NK-92 (cell line): ENCODE data around the gene TAS1R3.

Experiments used
- DNase-seq: peaks from one replicate; lab custom pipeline; 2025; ENCODE audit not compliant: unreplicated experiment; lab: John Stamatoyannopoulos, UW

Gene TAS1R3

GRCh38 chr1:1331068-1331965, at the start of gene TAS1R3:
TAS1R3 (plus strand) TSS chr1:1331280; CDS start chr1:1331346, 66 bp downstream.
- DNase-seq = no peak

GRCh38 chr1:1281533-1282321, 49.4 kb upstream of the TAS1R3 start:
- DNase-seq = no peak

DNA sequence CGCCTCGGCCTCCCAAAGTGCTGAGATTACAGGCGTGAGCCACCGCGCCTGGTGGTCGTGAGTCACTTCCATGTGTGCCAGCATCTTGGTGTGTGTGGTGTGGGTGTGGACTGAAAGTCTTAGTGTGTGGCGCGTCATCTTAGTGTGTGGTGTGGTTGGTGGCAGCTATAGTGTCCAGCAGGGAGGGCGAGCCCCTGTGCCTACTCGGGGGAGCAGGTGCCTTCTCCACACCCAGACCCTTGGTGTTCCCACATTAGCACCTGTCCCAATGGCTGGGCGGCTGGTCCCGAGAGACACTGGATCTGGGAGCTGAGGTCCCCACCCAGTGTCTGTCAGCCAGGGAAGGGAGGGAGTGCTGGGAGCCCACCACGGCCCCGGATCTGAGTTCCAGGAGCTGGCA, 48.1 kb upstream of the TAS1R3 start:
- no peak for DNase-seq

- no peak for DNase-seq
Observed at GRCh38 chr1:1283821-1284220, 47.3 kb upstream of the TAS1R3 start.

DNA sequence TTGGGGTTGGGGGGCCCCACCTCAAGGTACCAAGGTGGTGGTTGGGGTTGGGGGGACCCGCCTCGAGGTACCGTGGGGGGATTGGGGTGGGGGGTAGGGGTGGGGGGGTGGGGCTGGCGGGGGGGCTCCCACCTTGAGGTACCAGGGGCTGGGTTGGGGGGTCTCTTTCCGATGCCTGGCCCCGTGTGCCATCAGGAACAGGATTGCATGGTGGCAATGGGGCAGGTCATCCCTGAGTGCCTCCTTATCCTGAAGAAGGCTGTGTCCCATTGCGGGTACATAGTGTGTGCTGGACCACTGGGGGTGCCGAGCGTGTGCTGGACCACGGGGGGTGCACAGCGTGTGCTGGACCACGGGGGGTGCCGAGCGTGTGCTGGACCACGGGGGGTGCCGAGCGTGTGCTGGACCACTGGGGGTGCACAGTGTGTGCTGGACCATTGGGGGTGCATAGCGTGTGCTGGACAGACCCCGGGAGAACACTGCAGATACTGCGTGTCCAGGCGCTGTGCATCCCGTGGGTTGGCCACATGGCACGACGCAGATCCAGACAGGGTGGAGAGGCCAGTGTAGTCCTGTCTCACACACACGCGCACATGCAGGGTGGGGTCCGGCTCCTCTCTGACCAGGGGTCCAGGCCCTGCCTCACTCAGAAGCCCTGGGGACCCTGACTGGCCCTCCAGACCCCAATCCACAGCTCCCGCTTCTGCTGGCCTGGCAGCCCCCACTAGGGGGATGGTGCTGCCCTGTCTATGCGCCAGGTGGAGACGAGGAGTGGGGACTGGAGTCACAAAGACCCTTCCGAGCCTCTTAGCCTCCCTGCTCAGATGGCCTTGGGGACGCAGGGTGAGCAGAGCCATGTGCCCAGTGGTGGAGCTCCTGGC, 46.6 kb upstream of the TAS1R3 start:
- DNase-seq = no peak

DNA sequence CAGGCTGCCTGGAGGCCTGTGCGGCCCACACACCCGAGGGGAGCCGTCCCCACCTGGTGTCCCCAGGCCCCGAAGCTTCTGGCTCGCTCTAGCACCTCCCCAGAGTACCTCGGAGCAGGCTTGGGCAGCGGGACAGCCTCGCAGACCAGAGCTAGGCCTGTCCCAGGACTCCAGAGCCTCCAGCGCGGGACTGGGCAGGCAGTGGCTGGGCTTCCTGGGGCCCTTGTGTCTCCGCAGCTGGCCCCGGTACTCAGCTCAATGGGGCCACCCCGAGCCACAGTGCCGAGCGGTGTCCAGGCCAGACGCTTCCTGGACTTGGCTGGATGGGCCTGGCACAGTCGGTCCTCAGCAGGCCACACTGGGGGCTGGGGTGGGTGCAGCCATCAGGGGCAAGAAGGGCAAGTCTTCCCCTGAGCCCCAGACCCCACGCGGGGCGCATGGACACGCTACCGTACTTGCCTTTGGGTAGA, 45.9 kb upstream of the TAS1R3 start:
- DNase-seq = no peak

DNA sequence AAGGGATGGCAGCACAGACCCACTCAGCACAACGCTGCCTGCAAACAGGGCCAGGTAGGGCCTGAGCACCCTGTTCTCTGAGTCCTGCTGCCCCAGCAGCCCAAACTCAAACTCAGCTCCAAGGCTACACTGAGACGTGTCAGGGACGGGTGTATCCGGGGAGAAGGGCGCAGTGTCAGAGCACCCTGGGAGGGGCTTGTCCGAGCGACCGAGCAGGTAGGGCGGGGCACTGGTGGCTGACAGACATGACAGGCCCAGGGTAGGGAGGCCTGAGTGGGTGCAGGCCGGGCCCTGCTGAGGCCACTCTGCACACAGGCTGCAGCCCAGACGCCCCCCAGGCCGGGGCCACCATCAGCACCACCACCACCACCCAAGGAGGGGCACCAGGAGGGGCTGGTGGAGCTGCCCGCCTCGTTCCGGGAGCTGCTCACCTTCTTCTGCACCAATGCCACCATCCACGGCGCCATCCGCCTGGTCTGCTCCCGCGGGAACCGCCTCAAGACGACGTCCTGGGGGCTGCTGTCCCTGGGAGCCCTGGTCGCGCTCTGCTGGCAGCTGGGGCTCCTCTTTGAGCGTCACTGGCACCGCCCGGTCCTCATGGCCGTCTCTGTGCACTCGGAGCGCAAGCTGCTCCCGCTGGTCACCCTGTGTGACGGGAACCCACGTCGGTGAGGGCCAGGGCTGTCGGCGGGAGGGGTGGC, 45.3 kb upstream of the TAS1R3 start:
- DNase-seq = no peak

DNA sequence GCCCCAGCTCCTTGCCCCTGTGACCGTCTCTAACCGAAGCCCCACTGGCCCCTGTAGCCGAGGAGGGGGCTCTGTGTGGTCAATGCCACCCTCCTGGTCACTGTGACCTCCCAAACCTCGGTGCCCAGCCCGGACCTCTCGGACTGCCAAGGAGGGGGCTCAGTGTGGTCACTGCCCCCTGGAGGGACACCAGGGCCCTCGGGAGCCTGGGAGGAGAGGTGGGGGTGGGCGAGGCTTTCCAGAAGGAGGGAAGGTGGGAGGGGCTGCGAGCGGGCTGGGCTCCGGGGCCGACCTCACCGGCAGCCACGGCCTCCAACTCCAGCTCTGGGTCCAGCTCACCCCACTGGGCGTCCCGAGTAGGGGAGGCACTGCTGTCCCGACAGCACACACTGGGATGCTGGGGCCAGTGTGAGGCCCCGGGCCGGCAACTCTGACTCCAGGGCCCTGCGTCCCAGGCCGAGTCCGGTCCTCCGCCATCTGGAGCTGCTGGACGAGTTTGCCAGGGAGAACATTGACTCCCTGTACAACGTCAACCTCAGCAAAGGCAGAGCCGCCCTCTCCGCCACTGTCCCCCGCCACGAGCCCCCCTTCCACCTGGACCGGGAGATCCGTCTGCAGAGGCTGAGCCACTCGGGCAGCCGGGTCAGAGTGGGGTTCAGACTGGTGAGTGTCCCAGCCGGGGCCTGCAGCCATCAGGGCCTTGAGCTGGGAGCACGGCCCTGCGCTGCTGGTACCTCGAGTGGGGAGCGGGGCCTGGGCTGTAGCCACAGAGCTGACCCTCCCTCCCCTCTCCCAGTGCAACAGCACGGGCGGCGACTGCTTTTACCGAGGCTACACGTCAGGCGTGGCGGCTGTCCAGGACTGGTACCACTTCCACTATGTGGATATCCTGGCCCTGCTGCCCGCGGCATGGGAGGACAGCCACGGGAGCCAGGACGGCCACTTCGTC, 44.5 kb upstream of the TAS1R3 start:
- DNase-seq = no peak

DNA sequence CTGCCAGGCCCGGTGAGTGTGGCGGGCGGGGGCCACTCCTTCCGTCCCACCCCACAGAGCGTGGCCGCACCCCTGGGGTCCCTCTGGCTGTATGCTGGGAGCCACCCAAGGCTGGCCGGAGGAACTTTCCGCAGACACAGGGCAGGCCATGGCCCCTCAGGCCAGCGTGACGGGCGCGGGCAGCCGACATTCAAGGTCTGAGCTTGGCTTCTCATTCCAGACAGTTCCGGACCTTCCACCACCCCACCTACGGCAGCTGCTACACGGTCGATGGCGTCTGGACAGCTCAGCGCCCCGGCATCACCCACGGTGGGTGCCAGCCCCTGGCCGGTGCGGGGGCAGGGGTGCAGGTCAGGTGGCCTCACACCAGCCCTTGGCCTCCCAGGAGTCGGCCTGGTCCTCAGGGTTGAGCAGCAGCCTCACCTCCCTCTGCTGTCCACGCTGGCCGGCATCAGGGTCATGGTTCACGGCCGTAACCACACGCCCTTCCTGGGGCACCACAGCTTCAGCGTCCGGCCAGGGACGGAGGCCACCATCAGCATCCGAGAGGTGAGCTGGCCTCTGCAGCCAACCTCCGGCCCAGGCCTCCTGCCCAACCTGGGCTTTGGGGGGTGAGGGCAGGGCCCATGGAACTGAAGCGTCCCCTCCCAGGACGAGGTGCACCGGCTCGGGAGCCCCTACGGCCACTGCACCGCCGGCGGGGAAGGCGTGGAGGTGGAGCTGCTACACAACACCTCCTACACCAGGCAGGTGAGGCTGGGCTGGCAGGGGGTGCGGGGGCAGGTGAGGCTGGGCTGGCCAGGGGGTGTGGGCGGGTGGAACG, 43.6 kb upstream of the TAS1R3 start:
- no peak for DNase-seq

GRCh38 chr1:1290238-1290731, 40.8 kb upstream of the TAS1R3 start:
- DNase-seq = no peak

GRCh38 chr1:1291023-1291528, 40.0 kb upstream of the TAS1R3 start:
- no peak for DNase-seq

DNA sequence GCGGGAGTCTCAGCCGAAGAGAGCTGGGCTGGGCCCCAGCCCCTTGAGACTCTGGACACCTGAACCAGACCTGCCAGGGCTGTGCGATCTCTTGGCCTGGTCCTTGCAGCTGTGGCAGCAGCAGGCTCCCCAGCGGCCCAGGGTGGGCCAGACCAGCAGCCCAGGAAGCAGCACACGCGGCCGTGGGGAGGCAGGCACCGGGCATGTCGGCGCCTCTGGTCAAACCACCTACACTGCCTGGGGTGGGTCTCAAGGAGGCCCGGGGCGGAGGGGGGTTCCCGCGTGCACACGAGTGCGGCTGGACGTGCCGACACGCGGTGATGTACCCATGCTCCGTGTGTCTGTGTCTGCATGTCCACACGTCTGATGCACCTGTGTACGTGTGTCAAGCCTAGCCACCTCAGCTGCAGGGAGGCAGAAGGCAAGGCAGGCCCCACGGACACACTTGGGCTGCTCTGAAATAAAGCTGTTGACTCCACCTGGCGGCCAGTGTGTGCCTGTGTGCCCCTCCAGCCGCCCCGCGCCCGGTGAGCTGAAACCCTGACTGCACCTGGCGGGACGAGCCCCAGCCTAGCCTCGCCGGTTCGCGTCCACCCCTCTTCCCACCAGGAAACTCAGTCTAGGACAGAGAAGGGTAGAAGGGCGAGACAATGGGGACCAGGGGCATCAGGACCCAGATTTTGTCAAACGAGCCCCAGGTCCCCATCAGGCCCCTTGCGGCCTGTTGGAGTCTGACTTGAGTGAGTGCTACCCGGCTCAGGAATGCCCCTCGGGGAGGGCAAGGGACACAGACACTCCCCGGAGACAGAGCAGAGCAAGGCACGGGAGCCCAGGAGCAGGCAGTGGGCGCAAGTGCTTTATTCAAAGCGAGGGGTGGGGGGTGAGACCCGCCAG, 39.3 kb upstream of the TAS1R3 start:
- DNase-seq = no peak

DNA sequence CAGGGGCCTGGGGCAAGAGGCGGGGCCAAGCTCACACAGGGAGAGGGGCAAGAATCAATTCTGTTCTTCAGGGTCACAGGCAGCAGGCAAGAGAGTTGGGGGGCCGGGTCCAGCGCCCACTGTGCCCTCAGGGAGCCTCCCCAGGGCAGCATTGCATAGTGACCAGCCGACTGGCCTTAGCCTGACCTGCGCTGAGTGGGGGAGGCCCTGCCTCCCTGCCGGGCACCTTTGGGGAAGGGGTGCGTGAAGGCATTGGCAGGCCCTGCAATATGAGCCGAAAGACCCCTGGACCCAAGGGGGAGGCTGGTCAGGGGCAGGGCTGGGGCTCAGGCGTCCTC, 38.7 kb upstream of the TAS1R3 start:
- DNase-seq = no peak

DNA sequence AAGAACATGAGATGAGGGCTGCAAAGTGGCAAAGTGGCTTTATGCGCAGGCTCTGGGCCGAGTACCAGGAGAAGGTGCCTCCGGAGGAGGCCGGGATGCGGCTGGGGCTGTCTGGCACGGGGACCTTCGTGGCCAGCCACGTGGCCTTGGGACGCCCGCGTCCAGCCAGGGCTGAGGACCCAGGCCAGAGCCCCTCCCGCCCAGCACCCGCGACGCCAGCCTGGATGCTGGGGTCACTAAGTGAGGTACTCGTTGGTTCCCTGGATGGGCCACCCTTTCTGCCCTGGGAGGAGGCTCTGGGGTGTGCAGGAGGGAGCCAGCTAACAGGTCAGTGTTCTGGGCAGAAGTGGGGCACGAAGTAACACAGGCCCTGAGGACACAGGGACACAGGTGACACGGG, 38.2 kb upstream of the TAS1R3 start:
- DNase-seq = no peak

- no peak for DNase-seq
Observed at GRCh38 chr1:1293263-1294249, 37.5 kb upstream of the TAS1R3 start.
